ENCODE data around the gene COG5. TPM values are rescaled to one million over a fixed set of nuclear protein-coding genes. Genes with fewer than 3 reads are reported as not detected.

Gene COG5
- polyA plus RNA-seq, 3 donors = 12.7 to 29.0 (median 28.1) TPM

DNA sequence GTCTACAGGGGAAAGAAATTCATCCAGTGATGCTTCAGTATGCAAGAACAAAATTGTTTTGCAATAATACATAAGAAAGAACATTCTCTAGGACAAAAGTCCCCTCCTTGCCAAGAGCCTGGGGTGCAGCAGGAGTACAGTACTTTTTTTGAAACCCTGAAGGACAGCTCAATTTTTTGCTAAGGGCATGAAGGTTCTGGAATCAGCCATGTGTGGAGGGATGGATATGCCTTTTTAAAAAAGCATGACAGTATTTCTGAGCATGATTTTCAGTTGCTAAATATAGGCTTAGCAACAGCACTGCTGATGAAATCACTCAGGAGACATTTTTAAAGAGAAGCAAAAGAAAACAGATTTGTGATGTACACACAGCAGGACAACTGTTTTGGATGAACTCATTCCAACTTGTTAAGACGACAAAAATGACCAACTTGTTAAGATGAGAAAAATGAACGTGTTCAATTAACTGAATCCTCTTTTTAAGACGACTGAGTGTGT lies 355.6 kb downstream of the COG5 start:
- H3K79me2 ChIP-seq (ENCODE audit: insufficient read depth, low read length) = no peaks in the 10 kb centered on the region
- 100% methylated on average over 1 of the region's 3 CpGs for WGBS (ENCODE audit: insufficient coverage)
- peak overlapping the region in 1 of 7 donors; percentile 27 for H3K27ac Mint-ChIP-seq
- H3K9ac ChIP-seq (ENCODE audit: insufficient read depth, low read length, poor library complexity, severe bottlenecking) = no peak overlapping the region
- H3K4me2 ChIP-seq (replicated peaks; ENCODE audit: extremely low read depth, low read length, poor library complexity, severe bottlenecking) = no peak overlapping the region
- peak overlapping the region in 1 of 2 donors; percentile 23 for H3K27ac ChIP-seq (ENCODE audit: low read depth in 1 of 2, low read length in 2 of 2)
- H2AFZ ChIP-seq (ENCODE audit: insufficient read depth, low read depth, low read length, poor library complexity, severe bottlenecking) = no peak overlapping the region
- peaks cover 4% of the 10 kb centered on the region for H4K20me1 ChIP-seq (ENCODE audit: insufficient read depth, low read length)
- H3K9me3 ChIP-seq (replicated peaks in 1 of 2; ENCODE audit: control insufficient read depth in 1 of 2, insufficient read depth in 1 of 2, low read length in 2 of 2) = no peaks in the 10 kb centered on the region
- DNase-seq = no peak
- TF ChIP-seq, protein P1, sequence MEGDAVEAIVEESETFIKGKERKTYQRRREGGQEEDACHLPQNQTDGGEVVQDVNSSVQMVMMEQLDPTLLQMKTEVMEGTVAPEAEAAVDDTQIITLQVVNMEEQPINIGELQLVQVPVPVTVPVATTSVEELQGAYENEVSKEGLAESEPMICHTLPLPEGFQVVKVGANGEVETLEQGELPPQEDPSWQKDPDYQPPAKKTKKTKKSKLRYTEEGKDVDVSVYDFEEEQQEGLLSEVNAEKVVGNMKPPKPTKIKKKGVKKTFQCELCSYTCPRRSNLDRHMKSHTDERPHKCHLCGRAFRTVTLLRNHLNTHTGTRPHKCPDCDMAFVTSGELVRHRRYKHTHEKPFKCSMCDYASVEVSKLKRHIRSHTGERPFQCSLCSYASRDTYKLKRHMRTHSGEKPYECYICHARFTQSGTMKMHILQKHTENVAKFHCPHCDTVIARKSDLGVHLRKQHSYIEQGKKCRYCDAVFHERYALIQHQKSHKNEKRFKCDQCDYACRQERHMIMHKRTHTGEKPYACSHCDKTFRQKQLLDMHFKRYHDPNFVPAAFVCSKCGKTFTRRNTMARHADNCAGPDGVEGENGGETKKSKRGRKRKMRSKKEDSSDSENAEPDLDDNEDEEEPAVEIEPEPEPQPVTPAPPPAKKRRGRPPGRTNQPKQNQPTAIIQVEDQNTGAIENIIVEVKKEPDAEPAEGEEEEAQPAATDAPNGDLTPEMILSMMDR (IDR thresholded peaks at IDR 0.05) = no peak
- H3K36me3 ChIP-seq (replicated peaks in 1 of 2; ENCODE audit: control insufficient read depth in 1 of 2, insufficient read depth in 2 of 2, low read length in 2 of 2) = peaks cover 62 to 83% of the 10 kb centered on the region in 2 donors
- peaks cover 60 to 76% of the 10 kb centered on the region in 2 donors for H3K36me3 Mint-ChIP-seq
- H3K4me1 Mint-ChIP-seq = peaks cover 5% of the 10 kb centered on the region
- no peaks in the 10 kb centered on the region for H3K4me1 ChIP-seq (ENCODE audit: control insufficient read depth in 1 of 2, insufficient read depth in 2 of 2, low read length in 2 of 2)
- no peaks in the 10 kb centered on the region for H3K27me3 ChIP-seq (ENCODE audit: control insufficient read depth in 2 of 2, insufficient read depth in 2 of 2, low read length in 2 of 2)
- no peak overlapping the region for H3K4me3 ChIP-seq (replicated peaks in 1 of 3; ENCODE audit: low read depth in 2 of 3, low read length in 3 of 3)
- H3K27me3 Mint-ChIP-seq (ENCODE audit: low read depth in 3 of 3) = no peaks in the 10 kb centered on the region
- H3K4me3 Mint-ChIP-seq = no peak overlapping the region
- peaks cover 0 to 2% (median 0%) of the 10 kb centered on the region in 7 donors for H3K9me3 Mint-ChIP-seq
- intact Hi-C loops (cut with micrococcal nuclease) = loop anchor here in 1 of 2 donors (10.0 kb wide), 1 partner anchor 667 kb away; no protein-coding TSS in a partner anchor

DNA sequence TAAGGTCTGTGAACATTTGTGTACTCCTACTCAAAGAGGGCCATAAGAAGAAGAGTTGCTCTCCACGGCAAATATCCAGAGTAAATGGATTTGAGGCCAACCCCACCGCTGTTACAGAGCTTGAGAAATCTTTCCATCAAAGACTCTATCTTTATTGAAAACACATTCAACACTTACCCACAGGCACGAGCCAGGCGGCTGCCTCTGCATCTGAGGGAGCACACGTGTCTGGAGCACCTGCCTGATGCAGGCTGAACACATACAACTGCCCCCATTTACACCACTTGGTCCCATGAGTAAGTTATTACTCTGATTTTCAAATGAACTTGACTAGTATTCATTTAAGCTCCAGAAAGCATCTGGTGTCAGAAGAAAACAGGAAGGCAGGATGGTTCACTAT lies 356.3 kb downstream of the COG5 start:
- Mint-ChIP-seq H3K36me3 (peaks cover 64 to 81% of the 10 kb centered on the region in 2 donors), H3K27me3 (ENCODE audit: low read depth in 3 of 3) (no peaks in the 10 kb centered on the region), H3K4me3 (no peak overlapping the region), H3K27ac (peak overlapping the region in 1 of 7 donors; percentile 21), H3K9me3 (peaks cover 0 to 2% (median 0%) of the 10 kb centered on the region in 7 donors), H3K4me1 (no peaks in the 10 kb centered on the region)
- H3K79me2 ChIP-seq (ENCODE audit: insufficient read depth, low read length) = no peaks in the 10 kb centered on the region
- no peak for DNase-seq
- peaks cover 11% of the 10 kb centered on the region for H4K20me1 ChIP-seq (ENCODE audit: insufficient read depth, low read length)
- no peak overlapping the region for H3K4me3 ChIP-seq (replicated peaks in 1 of 3; ENCODE audit: low read depth in 2 of 3, low read length in 3 of 3)
- no peak overlapping the region for H3K9ac ChIP-seq (ENCODE audit: insufficient read depth, low read length, poor library complexity, severe bottlenecking)
- TF ChIP-seq, protein P1 (IDR thresholded peaks at IDR 0.05) = no peak
- H3K4me2 ChIP-seq (replicated peaks; ENCODE audit: extremely low read depth, low read length, poor library complexity, severe bottlenecking) = no peak overlapping the region
- H3K27me3 ChIP-seq (ENCODE audit: control insufficient read depth in 2 of 2, insufficient read depth in 2 of 2, low read length in 2 of 2) = no peaks in the 10 kb centered on the region
- H2AFZ ChIP-seq (ENCODE audit: insufficient read depth, low read depth, low read length, poor library complexity, severe bottlenecking) = no peak overlapping the region
- H3K4me1 ChIP-seq (ENCODE audit: control insufficient read depth in 1 of 2, insufficient read depth in 2 of 2, low read length in 2 of 2) = no peaks in the 10 kb centered on the region
- H3K9me3 ChIP-seq (replicated peaks in 1 of 2; ENCODE audit: control insufficient read depth in 1 of 2, insufficient read depth in 1 of 2, low read length in 2 of 2) = no peaks in the 10 kb centered on the region
- 100% methylated on average over 2 of the region's 5 CpGs for WGBS (ENCODE audit: insufficient coverage)
- intact Hi-C loops (cut with micrococcal nuclease) = loop anchor here in 1 of 2 donors (10.0 kb wide), 1 partner anchor 667 kb away; no protein-coding TSS in a partner anchor
- H3K36me3 ChIP-seq (replicated peaks in 1 of 2; ENCODE audit: control insufficient read depth in 1 of 2, insufficient read depth in 2 of 2, low read length in 2 of 2) = peaks cover 68 to 89% of the 10 kb centered on the region in 2 donors
- H3K27ac ChIP-seq (ENCODE audit: low read depth in 1 of 2, low read length in 2 of 2) = no peak overlapping the region
